Endothelial cell of umbilical vein (primary cell): ENCODE measurements around the gene LAIR1.

ENCODE experiments used
- EZH2 ChIP-seq: IDR thresholded peaks from 2 replicates; pipeline ENCODE4 v1.6.1; 2012; ENCODE audit warnings: borderline replicate concordance, low read depth, mild to moderate bottlenecking, moderate library complexity, low read length, inconsistent platforms; ENCODE audit not compliant: severe bottlenecking
- MYC ChIP-seq: IDR thresholded peaks from one replicate; pipeline ENCODE4 v1.6.1; 2011; ENCODE audit warnings: mild to moderate bottlenecking, low read depth, low read length
- POLR2A ChIP-seq: IDR thresholded peaks from 2 replicates; pipeline ENCODE4 v1.6.1; 2012; ENCODE audit warnings: low read depth, mild to moderate bottlenecking, control low read depth, low read length
- TF ChIP-seq, protein P1 (sequence below), 2 donors: IDR thresholded peaks; 1 replicate in 1 of 2; 2 replicates in 1 of 2; pipeline ENCODE4 v1.5.1; 2011; ENCODE audit warnings: low read length in 2 of 2, mild to moderate bottlenecking in 2 of 2, moderate library complexity in 2 of 2, control low read depth in 1 of 2, inconsistent platforms in 1 of 2, low read depth in 1 of 2; ENCODE audit not compliant: insufficient read depth in 1 of 2; ENCODE audit errors: extremely low read depth in 1 of 2
- TF ChIP-seq, protein P2 (sequence below): IDR thresholded peaks from 2 replicates; pipeline ENCODE4 v1.6.1; 2011; ENCODE audit not compliant: insufficient read depth, insufficient read length

DNA sequence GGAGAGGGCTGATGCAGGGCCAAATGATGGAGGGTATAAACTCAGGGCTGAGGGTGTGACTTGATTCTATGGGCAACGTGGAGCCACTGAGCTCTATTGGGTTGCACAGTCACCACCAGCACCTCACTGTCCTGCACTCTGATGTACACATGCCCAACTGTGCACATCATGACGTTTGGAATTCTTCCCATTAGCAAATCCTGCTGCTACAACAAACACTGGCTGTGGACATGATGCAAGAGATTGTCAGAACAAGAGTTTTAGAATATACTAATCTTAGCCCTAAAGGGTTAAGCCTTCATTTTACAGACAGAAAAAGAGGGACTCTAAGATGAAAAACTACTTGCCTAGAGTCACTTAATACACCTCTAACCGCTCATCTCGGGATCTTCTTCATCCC lies 48.1 kb upstream of the LAIR1 start:
- TF ChIP-seq POLR2A: no peak
- TF ChIP-seq, protein P1, sequence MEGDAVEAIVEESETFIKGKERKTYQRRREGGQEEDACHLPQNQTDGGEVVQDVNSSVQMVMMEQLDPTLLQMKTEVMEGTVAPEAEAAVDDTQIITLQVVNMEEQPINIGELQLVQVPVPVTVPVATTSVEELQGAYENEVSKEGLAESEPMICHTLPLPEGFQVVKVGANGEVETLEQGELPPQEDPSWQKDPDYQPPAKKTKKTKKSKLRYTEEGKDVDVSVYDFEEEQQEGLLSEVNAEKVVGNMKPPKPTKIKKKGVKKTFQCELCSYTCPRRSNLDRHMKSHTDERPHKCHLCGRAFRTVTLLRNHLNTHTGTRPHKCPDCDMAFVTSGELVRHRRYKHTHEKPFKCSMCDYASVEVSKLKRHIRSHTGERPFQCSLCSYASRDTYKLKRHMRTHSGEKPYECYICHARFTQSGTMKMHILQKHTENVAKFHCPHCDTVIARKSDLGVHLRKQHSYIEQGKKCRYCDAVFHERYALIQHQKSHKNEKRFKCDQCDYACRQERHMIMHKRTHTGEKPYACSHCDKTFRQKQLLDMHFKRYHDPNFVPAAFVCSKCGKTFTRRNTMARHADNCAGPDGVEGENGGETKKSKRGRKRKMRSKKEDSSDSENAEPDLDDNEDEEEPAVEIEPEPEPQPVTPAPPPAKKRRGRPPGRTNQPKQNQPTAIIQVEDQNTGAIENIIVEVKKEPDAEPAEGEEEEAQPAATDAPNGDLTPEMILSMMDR (IDR thresholded peaks at IDR 0.05; ENCODE audit: extremely low read depth in 1 of 2, insufficient read depth in 1 of 2, low read depth in 1 of 2, low read length in 2 of 2): no peak
- TF ChIP-seq, protein P2, sequence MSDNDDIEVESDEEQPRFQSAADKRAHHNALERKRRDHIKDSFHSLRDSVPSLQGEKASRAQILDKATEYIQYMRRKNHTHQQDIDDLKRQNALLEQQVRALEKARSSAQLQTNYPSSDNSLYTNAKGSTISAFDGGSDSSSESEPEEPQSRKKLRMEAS: no peak
- TF ChIP-seq MYC: no peak
- no peak for TF ChIP-seq EZH2
